Fibroblast of skin of abdomen (primary cell): ENCODE results near the gene SPATA20.
A peak's percentile ranks its signal among the peaks of the same experiment; 100 is the strongest.

Source experiments
- DNase-seq: peaks from one replicate; pipeline ENCODE4 v3.0.0-alpha.2; 2013

Gene SPATA20

GRCh38 chr17:50540560-50541401, 6.2 kb upstream of the SPATA20 start:
- DNase-seq = no peak

GRCh38 chr17:50541402-50541715, 5.6 kb upstream of the SPATA20 start:
- DNase-seq = no peak

GRCh38 chr17:50541716-50542688, 5.0 kb upstream of the SPATA20 start:
- DNase-seq = peak; percentile 77

GRCh38 chr17:50542795-50543774, 3.9 kb upstream of the SPATA20 start:
- no peak for DNase-seq

- DNase-seq = no peak
Observed at GRCh38 chr17:50544516-50544915, 2.5 kb upstream of the SPATA20 start.

GRCh38 chr17:50545311-50545710, 1.7 kb upstream of the SPATA20 start:
- no peak for DNase-seq

- no peak for DNase-seq
Observed at GRCh38 chr17:50546701-50547034, 306 bp upstream of the SPATA20 start.

- DNase-seq = no peak
Observed at GRCh38 chr17:50547736-50548083, 736 bp downstream of the SPATA20 start.

GRCh38 chr17:50548831-50549230, 1.9 kb downstream of the SPATA20 start:
- DNase-seq = no peak

GRCh38 chr17:50549256-50549941, 2.4 kb downstream of the SPATA20 start:
- DNase-seq = no peak

- no peak for DNase-seq
Observed at GRCh38 chr17:50549969-50550368, 3.0 kb downstream of the SPATA20 start.

GRCh38 chr17:50550661-50551432, 3.9 kb downstream of the SPATA20 start:
- peak; percentile 78 for DNase-seq

- DNase-seq = no peak
Observed at GRCh38 chr17:50551433-50551815, 4.5 kb downstream of the SPATA20 start.

GRCh38 chr17:50551884-50552283, 4.9 kb downstream of the SPATA20 start:
- DNase-seq = no peak

GRCh38 chr17:50554201-50554600, 7.2 kb downstream of the SPATA20 start:
- no peak for DNase-seq

- no peak for DNase-seq
Observed at GRCh38 chr17:50556803-50557202, 9.8 kb downstream of the SPATA20 start.

- DNase-seq = no peak
Observed at GRCh38 chr17:50557630-50558029, 10.7 kb downstream of the SPATA20 start.

GRCh38 chr17:50558091-50558490, 11.1 kb downstream of the SPATA20 start:
- DNase-seq = no peak

GRCh38 chr17:50558581-50558940, 11.6 kb downstream of the SPATA20 start:
- no peak for DNase-seq

- DNase-seq = no peak
Observed at GRCh38 chr17:50558941-50559614, 12.1 kb downstream of the SPATA20 start.
